GM12875 (cell line): Measurements from ENCODE around the gene EYA2.

ENCODE experiments used
- H3K4me3 ChIP-seq: one replicate; pipeline ENCODE4 v1.5.1; 2011; ENCODE audit warnings: low read depth, low read length, control low read depth
- TF ChIP-seq, protein P1 (sequence below): IDR thresholded peaks from 2 replicates; pipeline ENCODE4 v1.5.1; 2011; ENCODE audit warnings: low read depth, mild to moderate bottlenecking, control low read depth, inconsistent platforms, low read length, moderate library complexity, borderline replicate concordance; ENCODE audit not compliant: insufficient read depth

The EYA2 gene

DNA sequence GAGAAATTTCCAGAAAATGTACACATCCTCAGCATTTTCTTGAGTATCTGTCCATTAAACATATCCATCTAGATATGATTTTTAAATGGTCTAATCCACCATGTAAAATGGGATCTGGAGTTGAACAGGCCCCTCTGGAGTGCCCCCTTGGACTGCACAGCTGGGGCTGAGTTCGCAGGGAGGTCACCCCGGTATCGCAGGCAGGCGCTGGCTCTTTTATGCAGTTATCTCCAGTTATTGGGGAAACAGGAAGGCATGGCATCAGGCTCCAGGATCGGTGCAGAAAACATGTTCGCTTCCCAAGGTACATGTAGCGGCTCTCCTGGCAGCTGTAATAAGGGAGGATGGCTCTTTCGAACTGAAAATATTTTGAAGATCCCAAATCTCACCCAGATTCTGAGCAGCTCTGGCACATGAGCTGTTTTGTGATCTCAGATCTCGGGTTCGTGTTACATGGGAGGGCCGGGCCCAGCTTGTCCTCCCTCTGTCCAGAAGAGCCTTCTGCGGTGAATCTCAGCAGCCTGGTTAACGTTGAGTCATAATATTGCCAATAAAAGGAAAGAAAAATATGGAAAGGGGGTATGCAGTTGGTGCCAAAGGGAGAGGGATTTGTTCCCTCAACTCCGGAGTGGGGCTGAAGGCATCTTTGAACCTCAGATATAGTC, 167.7 kb downstream of the EYA2 start:
- TF ChIP-seq, protein P1, sequence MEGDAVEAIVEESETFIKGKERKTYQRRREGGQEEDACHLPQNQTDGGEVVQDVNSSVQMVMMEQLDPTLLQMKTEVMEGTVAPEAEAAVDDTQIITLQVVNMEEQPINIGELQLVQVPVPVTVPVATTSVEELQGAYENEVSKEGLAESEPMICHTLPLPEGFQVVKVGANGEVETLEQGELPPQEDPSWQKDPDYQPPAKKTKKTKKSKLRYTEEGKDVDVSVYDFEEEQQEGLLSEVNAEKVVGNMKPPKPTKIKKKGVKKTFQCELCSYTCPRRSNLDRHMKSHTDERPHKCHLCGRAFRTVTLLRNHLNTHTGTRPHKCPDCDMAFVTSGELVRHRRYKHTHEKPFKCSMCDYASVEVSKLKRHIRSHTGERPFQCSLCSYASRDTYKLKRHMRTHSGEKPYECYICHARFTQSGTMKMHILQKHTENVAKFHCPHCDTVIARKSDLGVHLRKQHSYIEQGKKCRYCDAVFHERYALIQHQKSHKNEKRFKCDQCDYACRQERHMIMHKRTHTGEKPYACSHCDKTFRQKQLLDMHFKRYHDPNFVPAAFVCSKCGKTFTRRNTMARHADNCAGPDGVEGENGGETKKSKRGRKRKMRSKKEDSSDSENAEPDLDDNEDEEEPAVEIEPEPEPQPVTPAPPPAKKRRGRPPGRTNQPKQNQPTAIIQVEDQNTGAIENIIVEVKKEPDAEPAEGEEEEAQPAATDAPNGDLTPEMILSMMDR: no peak

DNA sequence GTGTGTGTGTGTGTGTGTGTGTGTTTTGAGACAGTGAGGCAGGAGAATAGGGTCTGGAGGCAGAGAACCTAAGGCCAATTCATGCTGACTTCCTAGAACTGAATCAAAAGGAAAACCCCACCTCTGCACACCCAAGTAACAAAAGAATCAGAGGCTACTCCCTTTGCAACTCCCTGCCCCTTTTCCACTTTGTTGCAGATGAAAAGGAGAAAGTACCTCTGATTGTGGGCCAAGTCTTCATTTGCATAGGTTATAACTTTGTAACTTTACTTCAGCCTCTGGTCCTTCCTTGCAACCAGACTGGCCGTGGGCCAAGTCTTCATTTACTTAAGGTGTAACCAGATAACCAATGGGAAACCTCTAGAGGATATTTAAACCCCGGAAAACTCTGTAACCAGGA, 168.8 kb downstream of the EYA2 start:
- no peak overlapping the region for H3K4me3 ChIP-seq
- TF ChIP-seq, protein P1: no peak

More for the DNA sequence above, 167.7 kb downstream of the EYA2 start:
- no peak overlapping the region for H3K4me3 ChIP-seq

DNA sequence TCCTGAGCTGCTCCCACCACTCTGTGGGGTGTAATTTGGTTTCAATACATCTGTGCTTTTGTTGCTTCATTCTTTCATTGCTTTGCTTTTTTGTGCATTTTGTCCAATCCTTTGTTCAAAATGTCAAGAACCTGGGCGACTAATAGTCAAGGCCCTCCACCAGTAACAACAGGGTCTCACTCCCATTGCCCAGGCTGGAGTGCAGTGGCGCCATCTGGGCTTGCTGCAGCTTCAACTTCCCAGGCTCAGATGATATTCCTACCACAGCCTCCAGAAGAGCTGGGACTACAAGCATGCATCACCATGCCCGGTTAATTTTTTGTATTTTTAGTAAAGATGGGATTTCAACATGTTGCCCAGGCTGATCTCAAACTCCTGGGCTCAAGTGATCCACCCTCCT, 169.2 kb downstream of the EYA2 start:
- TF ChIP-seq, protein P1: no peak
- H3K4me3 ChIP-seq: no peak overlapping the region

DNA sequence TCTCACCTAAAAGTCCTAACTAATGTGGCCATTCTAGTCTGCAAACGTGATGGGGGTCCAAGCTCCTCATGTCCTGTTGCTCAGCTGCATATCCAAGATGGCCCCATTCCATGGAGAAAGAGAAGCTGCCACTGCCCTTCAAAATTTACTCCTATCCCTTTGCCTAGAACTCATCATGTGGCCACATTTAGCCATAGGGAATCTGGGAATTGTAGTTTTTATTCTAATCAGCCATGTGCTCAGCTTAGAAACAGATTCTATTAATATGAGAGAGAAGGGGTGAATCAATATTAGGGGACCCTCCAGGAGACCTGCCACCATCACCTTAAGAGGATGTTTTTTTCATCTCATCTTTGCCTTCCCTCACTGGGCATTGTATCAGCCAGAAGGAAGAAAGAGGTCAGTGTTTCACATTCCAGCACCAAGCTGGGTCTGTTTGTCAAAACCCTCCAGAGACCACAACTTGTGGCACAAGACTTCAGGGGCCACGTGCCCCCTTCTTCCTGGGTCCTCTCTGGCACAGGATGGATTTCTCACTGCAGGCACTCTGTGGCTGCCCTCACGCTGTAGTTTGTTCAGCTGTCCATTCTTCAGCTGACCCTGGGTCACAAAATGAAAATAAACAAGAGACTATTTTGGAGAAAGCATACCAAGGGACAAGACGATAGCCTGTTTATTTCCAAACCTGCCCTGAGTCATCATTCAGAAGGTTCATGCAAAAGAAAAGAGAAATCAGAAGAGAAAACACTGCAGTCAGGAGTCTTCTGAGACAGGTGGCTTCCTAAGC, 172.0 kb downstream of the EYA2 start:
- TF ChIP-seq, protein P1: no peak
- H3K4me3 ChIP-seq: no peak overlapping the region

DNA sequence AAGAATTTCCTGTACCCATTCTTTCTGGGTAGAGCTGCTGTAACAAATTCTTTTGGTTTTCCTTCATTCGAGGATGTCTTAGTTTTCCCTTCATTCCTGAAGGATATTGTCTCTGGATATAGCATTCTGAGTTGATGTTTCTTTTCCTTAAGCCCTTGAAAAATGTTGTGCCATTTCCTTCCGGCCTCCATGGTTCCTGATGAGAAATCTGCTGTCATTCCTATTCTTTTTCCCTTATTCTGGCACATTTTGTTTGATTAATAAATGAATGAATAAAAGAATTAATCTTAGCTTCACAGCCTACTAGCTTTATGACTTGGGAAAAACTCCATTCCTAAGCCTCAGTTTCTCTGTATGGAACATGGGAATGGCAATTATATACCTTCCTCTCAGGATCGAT, 173.1 kb downstream of the EYA2 start:
- no peak overlapping the region for H3K4me3 ChIP-seq
- TF ChIP-seq, protein P1: no peak

DNA sequence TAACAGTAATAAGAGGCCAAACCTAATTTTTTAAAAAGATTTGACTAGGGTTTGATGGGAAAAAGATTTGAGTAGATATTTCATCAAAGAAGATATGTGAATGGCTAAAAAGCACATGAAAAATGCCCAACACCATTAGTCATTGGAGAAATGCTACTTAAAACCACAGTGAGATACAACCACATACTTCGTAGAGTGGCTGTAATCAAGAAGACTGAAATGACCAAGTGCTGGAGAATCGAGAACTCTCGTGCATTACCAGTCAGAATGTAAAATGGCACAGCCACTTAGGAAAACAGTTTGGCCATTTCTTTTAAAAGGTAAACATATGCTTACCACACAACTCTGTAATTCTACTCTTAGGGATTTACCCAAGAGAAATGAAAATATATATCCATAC, 175.5 kb downstream of the EYA2 start:
- TF ChIP-seq, protein P1: no peak

DNA sequence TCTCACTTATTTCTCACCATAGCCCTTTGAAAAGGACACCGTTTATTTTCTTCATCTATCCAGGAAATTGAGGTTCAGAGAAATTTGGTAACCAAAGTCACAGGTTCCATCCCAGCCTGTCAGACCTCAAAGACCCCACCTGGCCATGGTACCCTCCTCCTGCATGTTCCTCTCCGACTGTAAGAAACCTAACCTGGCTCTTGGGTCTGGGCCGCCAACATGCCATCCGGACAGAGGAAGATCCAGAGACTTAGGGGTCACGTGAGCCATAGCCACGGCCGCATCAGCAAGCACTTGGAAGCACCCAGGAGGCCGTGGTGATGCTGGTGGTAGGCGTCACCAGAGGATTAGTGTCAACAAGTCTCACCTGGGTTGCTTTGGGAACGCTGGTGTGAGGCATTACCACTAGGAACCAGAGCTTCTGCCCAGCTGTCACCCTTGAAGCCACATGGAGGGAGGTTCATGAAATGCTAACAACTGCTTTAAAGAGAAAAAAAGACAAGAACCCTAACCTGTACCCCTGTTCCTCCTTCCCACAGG, 177.1 kb downstream of the EYA2 start:
- TF ChIP-seq, protein P1: no peak
- no peak overlapping the region for H3K4me3 ChIP-seq

More for the DNA sequence above, 175.5 kb downstream of the EYA2 start:
- no peak overlapping the region for H3K4me3 ChIP-seq
